ENCODE results near the gene LRRC4B.
A peak's percentile ranks its signal among the peaks of the same experiment; 100 is the strongest.

Gene LRRC4B

GRCh38 chr19:50514346-50515167 lies 53.7 kb downstream of the LRRC4B start:
- TF ChIP-seq, protein P1, sequence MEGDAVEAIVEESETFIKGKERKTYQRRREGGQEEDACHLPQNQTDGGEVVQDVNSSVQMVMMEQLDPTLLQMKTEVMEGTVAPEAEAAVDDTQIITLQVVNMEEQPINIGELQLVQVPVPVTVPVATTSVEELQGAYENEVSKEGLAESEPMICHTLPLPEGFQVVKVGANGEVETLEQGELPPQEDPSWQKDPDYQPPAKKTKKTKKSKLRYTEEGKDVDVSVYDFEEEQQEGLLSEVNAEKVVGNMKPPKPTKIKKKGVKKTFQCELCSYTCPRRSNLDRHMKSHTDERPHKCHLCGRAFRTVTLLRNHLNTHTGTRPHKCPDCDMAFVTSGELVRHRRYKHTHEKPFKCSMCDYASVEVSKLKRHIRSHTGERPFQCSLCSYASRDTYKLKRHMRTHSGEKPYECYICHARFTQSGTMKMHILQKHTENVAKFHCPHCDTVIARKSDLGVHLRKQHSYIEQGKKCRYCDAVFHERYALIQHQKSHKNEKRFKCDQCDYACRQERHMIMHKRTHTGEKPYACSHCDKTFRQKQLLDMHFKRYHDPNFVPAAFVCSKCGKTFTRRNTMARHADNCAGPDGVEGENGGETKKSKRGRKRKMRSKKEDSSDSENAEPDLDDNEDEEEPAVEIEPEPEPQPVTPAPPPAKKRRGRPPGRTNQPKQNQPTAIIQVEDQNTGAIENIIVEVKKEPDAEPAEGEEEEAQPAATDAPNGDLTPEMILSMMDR (IDR thresholded peaks at IDR 0.05): no peak
- Mint-ChIP-seq H3K36me3 (ENCODE audit: low read depth) (peaks cover 6% of the 10 kb centered on the region), H3K27me3 (ENCODE audit: low read depth, poor library complexity) (peaks cover 6% of the 10 kb centered on the region), H3K4me3 (no peak overlapping the region), H3K27ac (peak overlapping the region; percentile 64), H3K4me1 (peaks cover 31% of the 10 kb centered on the region), H3K9me3 (no peaks in the 10 kb centered on the region)
- DNase-seq: no peak

- Mint-ChIP-seq H3K27me3 (ENCODE audit: low read depth, poor library complexity) (peaks cover 3% of the 10 kb centered on the region), H3K4me3 (no peak within 1 kb of the TSS), H3K9me3 (no peaks in the 10 kb centered on the region), H3K27ac (peak within 1 kb of the TSS; percentile 64), H3K4me1 (peaks cover 37% of the 10 kb centered on the region), H3K36me3 (ENCODE audit: low read depth) (peaks cover 6% of the 10 kb centered on the region)
- DNase-seq: no peak
- TF ChIP-seq, protein P1 (IDR thresholded peaks at IDR 0.05): no peak
Observed at GRCh38 chr19:50513746-50514345, 54.4 kb downstream of the LRRC4B start, which contains the start of gene ASPDH. Gene ASPDH, minus strand, starts transcription at chr19:50513913. Its CDS starts 90 bp downstream, at chr19:50513823.

DNA sequence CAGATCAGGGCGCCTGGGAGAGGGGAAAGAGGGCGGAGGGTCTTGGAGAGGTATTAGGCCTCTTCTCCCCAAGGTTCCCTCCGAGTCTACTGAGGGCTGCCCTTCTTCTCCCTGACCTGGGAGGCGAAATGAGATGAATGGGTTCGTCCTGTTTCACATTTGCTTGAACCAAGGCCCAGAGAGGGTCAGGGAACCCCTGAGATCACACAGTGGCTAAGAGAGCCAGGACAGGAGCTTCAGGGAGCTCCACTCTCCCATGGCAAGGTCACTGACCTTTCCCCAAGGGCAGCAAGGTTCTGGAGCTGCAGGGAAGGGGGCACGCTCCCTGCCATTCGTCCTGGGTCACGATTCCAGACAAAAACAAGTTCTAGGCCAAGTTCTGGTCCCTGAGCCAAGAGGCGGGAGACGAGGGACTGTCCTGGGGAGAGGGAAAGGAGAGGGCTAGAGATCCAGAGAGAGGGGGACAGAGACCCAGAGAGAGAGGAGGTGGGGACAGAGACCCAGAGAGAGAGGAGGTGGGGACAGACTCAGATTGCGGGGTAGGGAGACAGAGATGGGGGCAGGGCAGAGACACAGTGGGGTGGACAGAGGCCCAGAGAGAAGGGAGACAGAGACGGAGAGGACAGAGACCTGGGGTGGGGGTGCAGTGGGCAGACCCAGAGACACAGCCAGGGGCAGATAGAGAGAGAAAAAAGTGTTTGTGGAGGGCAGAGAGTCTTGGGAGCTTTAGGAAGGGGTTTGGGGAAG lies 55.1 kb downstream of the LRRC4B start:
- no peaks in the 10 kb centered on the region for H3K36me3 Mint-ChIP-seq (ENCODE audit: low read depth)
- peaks cover 3% of the 10 kb centered on the region for H3K27me3 Mint-ChIP-seq (ENCODE audit: low read depth, poor library complexity)
- no peak for DNase-seq
- peaks cover 44% of the 10 kb centered on the region for H3K4me1 Mint-ChIP-seq
- TF ChIP-seq, protein P1 (IDR thresholded peaks at IDR 0.05): no peak
- peak overlapping the region; percentile 63 for H3K27ac Mint-ChIP-seq
- H3K9me3 Mint-ChIP-seq: no peaks in the 10 kb centered on the region
- no peak overlapping the region for H3K4me3 Mint-ChIP-seq

DNA sequence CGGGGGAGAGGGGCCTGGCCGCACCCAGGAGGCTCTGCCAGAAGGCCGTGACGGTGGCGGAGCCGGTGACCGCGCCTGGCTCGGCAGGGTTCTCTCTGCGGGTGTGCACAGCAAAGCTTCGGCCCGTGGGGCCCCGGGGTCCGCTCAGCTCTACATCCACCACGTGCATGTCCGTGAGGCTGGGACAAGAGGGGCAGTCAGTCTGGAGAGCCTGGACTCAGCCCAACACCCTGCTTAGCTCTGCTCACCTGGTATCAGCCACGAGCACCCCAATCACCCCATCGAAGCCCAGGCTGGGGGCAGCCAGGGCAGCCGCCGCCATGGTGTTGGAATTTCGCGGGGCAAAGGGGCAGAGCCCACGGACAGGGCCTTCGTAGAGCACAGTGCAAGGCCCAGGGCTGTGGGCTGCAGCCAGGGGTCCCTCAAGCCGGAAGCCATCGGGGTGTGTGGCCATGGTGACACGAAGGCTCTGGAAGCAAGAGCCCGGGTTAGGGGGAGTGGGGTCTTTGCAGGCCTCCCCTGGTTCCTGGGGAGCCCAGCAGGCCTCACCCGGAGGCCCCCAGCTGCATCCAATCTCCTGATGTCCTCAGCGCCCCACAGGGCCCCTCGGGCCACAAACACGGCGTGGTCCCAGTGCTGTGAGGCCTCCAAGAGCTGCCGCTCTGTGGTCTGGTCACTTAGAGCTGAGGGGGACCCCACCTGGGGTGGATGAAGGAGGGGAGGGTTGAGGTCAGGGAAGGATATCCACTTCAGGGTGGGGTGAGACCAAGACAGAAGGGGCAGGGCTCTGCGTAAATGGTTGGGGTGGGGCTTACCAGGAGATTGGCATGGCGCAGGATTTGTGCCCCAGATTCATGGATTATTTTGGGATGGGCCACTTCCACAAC lies 55.9 kb downstream of the LRRC4B start:
- H3K27ac Mint-ChIP-seq: no peak overlapping the region
- no peaks in the 10 kb centered on the region for H3K9me3 Mint-ChIP-seq
- no peak for DNase-seq
- TF ChIP-seq, protein P1 (IDR thresholded peaks at IDR 0.05): no peak
- H3K36me3 Mint-ChIP-seq (ENCODE audit: low read depth): no peaks in the 10 kb centered on the region
- peaks cover 47% of the 10 kb centered on the region for H3K4me1 Mint-ChIP-seq
- peak overlapping the region; percentile 82 for H3K4me3 Mint-ChIP-seq
- H3K27me3 Mint-ChIP-seq (ENCODE audit: low read depth, poor library complexity): peaks cover 6% of the 10 kb centered on the region

- H3K9me3 Mint-ChIP-seq: no peaks in the 10 kb centered on the region
- TF ChIP-seq, protein P1 (IDR thresholded peaks at IDR 0.05): no peak
- H3K27me3 Mint-ChIP-seq (ENCODE audit: low read depth, poor library complexity): peaks cover 6% of the 10 kb centered on the region
- H3K4me3 Mint-ChIP-seq: peak within 1 kb of the TSS; percentile 82
- peak; percentile 96 for DNase-seq
- H3K27ac Mint-ChIP-seq: peak within 1 kb of the TSS; percentile 92
- peaks cover 47% of the 10 kb centered on the region for H3K4me1 Mint-ChIP-seq
- H3K36me3 Mint-ChIP-seq (ENCODE audit: low read depth): no peaks in the 10 kb centered on the region
Observed at GRCh38 chr19:50511069-50511822, 57.0 kb downstream of the LRRC4B start, which contains the start of gene JOSD2. Gene JOSD2, minus strand, starts transcription at chr19:50511191. Its CDS starts 760 bp downstream, at chr19:50510431.

Data from nephron progenitor cell (in vitro differentiated cells).